GM13976 (cell line): ENCODE results near the gene KAZALD1.

Source experiments
- DNase-seq: peaks from one replicate; pipeline ENCODE4 v3.0.0; 2012; ENCODE audit warnings: low spot score
- in situ Hi-C: fragments of 300-500 bp; cut with MboI; formaldehyde crosslinking; loops from one replicate; pipeline ENCODE4 v1.12.0; 2022; ENCODE audit warnings: low sequenced_read_pairs, mixed read lengths, inconsistent platforms; ENCODE audit not compliant: unreplicated experiment
- TF ChIP-seq, protein P1 (sequence below): IDR thresholded peaks from 2 replicates; pipeline ENCODE4 v1.5.1; 2012; ENCODE audit warnings: borderline replicate concordance, mild to moderate bottlenecking; ENCODE audit not compliant: insufficient read depth; ENCODE audit errors: extremely low read depth, missing control alignments, control extremely low read depth

Gene KAZALD1

GRCh38 chr10:101021239-101021638 is 40.5 kb upstream of the KAZALD1 start:
- TF ChIP-seq, protein P1, sequence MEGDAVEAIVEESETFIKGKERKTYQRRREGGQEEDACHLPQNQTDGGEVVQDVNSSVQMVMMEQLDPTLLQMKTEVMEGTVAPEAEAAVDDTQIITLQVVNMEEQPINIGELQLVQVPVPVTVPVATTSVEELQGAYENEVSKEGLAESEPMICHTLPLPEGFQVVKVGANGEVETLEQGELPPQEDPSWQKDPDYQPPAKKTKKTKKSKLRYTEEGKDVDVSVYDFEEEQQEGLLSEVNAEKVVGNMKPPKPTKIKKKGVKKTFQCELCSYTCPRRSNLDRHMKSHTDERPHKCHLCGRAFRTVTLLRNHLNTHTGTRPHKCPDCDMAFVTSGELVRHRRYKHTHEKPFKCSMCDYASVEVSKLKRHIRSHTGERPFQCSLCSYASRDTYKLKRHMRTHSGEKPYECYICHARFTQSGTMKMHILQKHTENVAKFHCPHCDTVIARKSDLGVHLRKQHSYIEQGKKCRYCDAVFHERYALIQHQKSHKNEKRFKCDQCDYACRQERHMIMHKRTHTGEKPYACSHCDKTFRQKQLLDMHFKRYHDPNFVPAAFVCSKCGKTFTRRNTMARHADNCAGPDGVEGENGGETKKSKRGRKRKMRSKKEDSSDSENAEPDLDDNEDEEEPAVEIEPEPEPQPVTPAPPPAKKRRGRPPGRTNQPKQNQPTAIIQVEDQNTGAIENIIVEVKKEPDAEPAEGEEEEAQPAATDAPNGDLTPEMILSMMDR = no peak
- in situ Hi-C loops = no loop called here
- DNase-seq = no peak

DNA sequence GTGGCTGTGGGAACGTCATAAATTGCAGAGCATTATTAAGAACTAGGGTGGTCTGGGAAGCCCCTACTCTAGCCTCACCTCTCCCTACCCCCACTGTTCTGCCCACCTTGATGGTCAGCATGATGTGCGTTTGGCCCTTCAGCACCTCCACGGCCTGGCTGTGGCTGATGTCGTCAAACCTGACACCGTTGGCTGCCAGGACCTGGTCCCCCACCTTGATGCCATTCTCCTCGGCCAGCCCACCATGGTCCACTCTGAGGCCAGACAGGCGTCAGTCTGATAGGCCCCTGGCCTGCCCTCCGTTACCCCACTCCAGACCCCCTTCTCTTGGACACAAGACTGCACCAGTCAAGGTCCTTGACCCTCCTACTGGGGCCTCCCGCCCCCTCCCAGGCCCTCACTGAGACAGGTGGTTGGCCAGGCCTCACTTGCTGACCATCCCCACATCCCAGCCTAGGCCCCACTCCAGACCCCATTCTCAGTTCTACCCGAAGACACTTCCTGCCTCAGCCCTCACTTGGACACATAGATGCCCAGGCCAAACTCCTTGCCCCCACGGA is 40.0 kb upstream of the KAZALD1 start:
- DNase-seq = no peak
- in situ Hi-C loops = no loop called here
- TF ChIP-seq, protein P1 = no peak

DNA sequence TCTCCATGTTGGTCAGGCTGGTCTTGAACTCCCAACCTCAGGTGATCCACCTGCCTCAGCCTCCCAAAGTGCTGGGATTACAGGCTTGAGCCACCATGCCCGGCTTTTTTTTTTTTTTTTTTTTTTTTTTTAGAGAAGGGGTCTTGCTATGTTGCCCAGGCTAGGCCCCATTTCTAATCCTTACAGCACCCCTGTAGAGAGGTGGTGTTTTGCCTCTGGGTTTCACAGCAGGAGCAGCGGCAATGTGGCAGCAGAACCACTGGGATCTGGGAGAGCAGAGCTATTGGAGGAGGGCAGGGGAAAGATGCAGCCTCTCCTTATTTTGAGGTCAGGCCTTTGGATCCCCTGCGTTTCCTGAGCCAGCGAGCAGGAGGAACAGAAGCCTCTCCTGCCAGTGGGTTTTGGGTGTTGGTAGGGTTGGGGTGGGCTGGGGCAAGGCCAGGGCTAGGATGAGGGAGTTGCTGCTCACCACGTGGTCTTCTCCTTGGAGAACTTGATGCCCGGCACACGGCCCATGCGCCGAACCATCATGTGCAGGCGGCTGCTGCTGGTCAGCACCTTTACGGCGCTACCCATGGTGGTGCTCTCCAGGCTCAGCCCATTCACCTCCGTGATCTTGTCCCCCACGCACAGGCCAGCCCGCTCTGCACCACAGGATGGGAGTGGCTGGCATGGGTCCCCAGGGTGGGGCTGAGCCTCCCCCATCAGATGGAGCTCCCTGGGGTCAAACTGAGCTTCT is 38.7 kb upstream of the KAZALD1 start:
- no peak for DNase-seq
- in situ Hi-C loops = no loop called here
- TF ChIP-seq, protein P1 = no peak

GRCh38 chr10:101027106-101027720 is 34.6 kb upstream of the KAZALD1 start:
- no peak for DNase-seq
- in situ Hi-C loops = no loop called here
- TF ChIP-seq, protein P1 = no peak

- TF ChIP-seq, protein P1 = no peak
- in situ Hi-C loops = no loop called here
- no peak for DNase-seq
Measured at GRCh38 chr10:101028446-101029337, 33.1 kb upstream of the KAZALD1 start.
